Muscle of leg (tissue), 11 donors: ENCODE results near the gene DNAH14. TPM values are rescaled to one million over a fixed set of nuclear protein-coding genes. Genes with fewer than 3 reads are reported as not detected.
"Not testable (repeated sequence)": the region's sequence is repeated elsewhere in the genome, so short reads cannot be mapped to it uniquely, and the experiment has no call there.

Experiments used
- DNase-seq: peaks from one replicate; pipeline ENCODE4 v3.0.0; 2013
- H3K27ac ChIP-seq: one replicate; pipeline ENCODE4 v1.5.1; 2013; ENCODE audit warnings: mild to moderate bottlenecking, low read length, control low read depth
- H3K27me3 ChIP-seq: one replicate; pipeline ENCODE4 v1.6.1; 2013; ENCODE audit warnings: low read length; ENCODE audit not compliant: control insufficient read depth, insufficient read depth
- H3K36me3 ChIP-seq: one replicate; pipeline ENCODE4 v1.6.1; 2013; ENCODE audit warnings: low read length; ENCODE audit not compliant: control insufficient read depth, insufficient read depth
- H3K4me1 ChIP-seq: one replicate; pipeline ENCODE4 v1.6.1; 2013; ENCODE audit warnings: low read length; ENCODE audit not compliant: control insufficient read depth, insufficient read depth
- H3K4me3 ChIP-seq: one replicate; pipeline ENCODE4 v1.5.1; 2013; ENCODE audit warnings: low read length, control low read depth
- H3K9me3 ChIP-seq: replicated peaks from 2 replicates; pipeline ENCODE4 v1.6.1; 2013; ENCODE audit warnings: low read depth, low read length; ENCODE audit not compliant: control insufficient read depth
- WGBS: methylation state at CpG from one replicate; pipeline ENCODE4 v1.1.5; 2013; ENCODE audit warnings: missing lambda C conversion rate; ENCODE audit not compliant: insufficient coverage; 5-methylcytosine and 5-hydroxymethylcytosine counted together
- polyA plus RNA-seq, 8 donors: library from polyadenylated mRNA; unstranded; fragments of 120-200 nt; gene quantifications; one replicate each; pipeline versions ENCODE4 v1.2.1 to v1.2.3, GENCODE V29; 2013; ENCODE audit warnings: inconsistent platforms in 1 of 8, low replicate concordance in 1 of 8; ENCODE audit not compliant: insufficient read length in 8 of 8, insufficient read depth in 1 of 8
- total RNA-seq: library from RNA; stranded (reverse); fragments of 120-200 nt; gene quantifications from one replicate; pipeline ENCODE4 v1.2.4, GENCODE V29; 2013

The DNAH14 gene
- total and polyA plus RNA-seq, 9 donors, result 4.3 to 24.6 (median 6.2) TPM

GRCh38 chr1:225373155-225373554 is 443.7 kb downstream of the DNAH14 start:
- 84% methylated on average over 18 of the region's 21 CpGs for WGBS
- no peaks in the 10 kb centered on the region for H3K27me3 ChIP-seq
- no peaks in the 10 kb centered on the region for H3K36me3 ChIP-seq
- no peak for DNase-seq
- H3K9me3 ChIP-seq, result no peaks in the 10 kb centered on the region
- no peaks in the 10 kb centered on the region for H3K4me1 ChIP-seq
- H3K4me3 ChIP-seq, result no peak overlapping the region
- no peak overlapping the region for H3K27ac ChIP-seq

DNA sequence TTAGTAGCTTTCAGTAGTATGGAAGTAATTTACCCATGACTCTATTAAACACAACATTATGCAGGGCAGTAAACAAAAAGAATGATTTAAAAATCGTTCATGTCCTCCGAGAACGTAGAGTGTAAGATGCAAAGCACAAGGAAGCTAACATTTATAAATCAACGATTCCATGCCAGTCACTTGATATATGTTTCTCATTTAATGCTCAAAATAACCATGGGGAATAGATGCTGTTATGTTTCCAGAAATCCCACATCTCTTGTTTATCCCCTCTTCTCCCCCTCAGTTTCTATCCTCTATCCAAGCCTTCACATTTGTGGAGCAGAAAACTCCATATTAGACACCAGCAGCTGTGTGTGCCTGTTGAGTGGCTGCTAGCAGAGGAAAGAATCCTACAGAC is 445.5 kb downstream of the DNAH14 start:
- no CpG with 5 or more reads among the region's 4 CpGs for WGBS
- no peak overlapping the region for H3K4me3 ChIP-seq
- no peaks in the 10 kb centered on the region for H3K9me3 ChIP-seq
- no peaks in the 10 kb centered on the region for H3K27me3 ChIP-seq
- H3K36me3 ChIP-seq, result no peaks in the 10 kb centered on the region
- no peak for DNase-seq
- no peak overlapping the region for H3K27ac ChIP-seq
- H3K4me1 ChIP-seq, result no peaks in the 10 kb centered on the region

DNA sequence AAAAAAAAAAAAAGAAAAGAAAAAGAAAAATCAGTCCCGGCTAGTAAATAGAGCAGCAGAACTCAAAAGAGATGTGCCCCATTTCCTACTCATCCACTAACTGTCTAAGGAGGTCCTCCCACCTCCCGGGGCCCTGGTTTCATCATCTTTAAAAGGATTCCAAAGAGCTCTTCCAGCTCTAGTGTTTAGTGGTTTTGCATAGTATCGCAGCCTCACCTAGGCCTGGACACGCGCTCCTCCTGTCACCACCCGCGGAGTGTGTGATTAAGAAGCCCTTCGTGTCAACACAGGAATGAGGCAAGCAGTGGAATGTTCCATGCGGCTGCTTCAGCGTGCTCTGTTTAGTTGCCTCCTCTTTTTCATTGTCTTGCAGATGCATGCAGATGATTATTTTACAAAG is 449.4 kb downstream of the DNAH14 start:
- 40% methylated on average over 1 of the region's 10 CpGs for WGBS
- no peak for DNase-seq
- Histone ChIP-seq H3K27ac (no peak overlapping the region), H3K36me3 (no peaks in the 10 kb centered on the region), H3K9me3 (no peaks in the 10 kb centered on the region), H3K4me1 (no peaks in the 10 kb centered on the region), H3K4me3 (no peak overlapping the region), H3K27me3 (no peaks in the 10 kb centered on the region)

GRCh38 chr1:225380691-225381090 is 451.2 kb downstream of the DNAH14 start:
- WGBS, result 100% methylated on average over 1 of the region's 1 CpG

DNA sequence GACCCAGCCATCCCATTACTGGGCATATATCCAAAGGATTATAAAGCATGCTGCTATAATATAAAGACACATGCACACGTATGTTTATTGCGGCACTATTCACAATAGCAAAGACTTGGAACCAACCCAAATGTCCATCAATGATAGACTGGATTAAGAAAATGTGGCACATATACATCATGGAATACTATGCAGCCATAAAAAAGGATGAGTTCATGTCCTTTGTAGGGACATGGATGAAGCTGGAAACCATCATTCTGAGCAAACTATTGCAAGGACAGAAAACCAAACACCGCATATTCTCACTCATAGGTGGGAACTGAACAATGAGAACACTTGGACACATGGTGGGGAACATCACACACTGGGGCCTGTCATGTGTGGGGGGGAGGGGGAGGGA is 457.4 kb downstream of the DNAH14 start:
- no CpG with 5 or more reads among the region's 3 CpGs for WGBS
- H3K27me3 ChIP-seq, result not testable (repeated sequence)

More at GRCh38 chr1:225380691-225381090, 451.2 kb downstream of the DNAH14 start:
- Histone ChIP-seq H3K9me3 (no peaks in the 10 kb centered on the region), H3K4me3 (no peak overlapping the region), H3K27me3 (no peaks in the 10 kb centered on the region), H3K36me3 (no peaks in the 10 kb centered on the region), H3K27ac (no peak overlapping the region), H3K4me1 (no peaks in the 10 kb centered on the region)
- no peak for DNase-seq

GRCh38 chr1:225388372-225388771 is 458.9 kb downstream of the DNAH14 start:
- no peaks in the 10 kb centered on the region for H3K9me3 ChIP-seq
- H3K36me3 ChIP-seq, result no peaks in the 10 kb centered on the region
- WGBS, result 20% methylated on average over 4 of the region's 4 CpGs
- no peak overlapping the region for H3K27ac ChIP-seq
- no peaks in the 10 kb centered on the region for H3K27me3 ChIP-seq
- no peaks in the 10 kb centered on the region for H3K4me1 ChIP-seq
- no peak overlapping the region for H3K4me3 ChIP-seq
- peak; percentile 48 for DNase-seq

More for the DNA sequence above, 457.4 kb downstream of the DNAH14 start:
- not testable (repeated sequence) for DNase-seq, H3K36me3 ChIP-seq, H3K4me1 ChIP-seq, H3K9me3 ChIP-seq, H3K27ac ChIP-seq, H3K4me3 ChIP-seq

GRCh38 chr1:225389843-225390242 is 460.4 kb downstream of the DNAH14 start:
- no peaks in the 10 kb centered on the region for H3K27me3 ChIP-seq
- no peak overlapping the region for H3K27ac ChIP-seq
- no peak overlapping the region for H3K4me3 ChIP-seq
- 87% methylated on average over 3 of the region's 4 CpGs for WGBS
- H3K36me3 ChIP-seq, result no peaks in the 10 kb centered on the region
- no peaks in the 10 kb centered on the region for H3K4me1 ChIP-seq
- no peaks in the 10 kb centered on the region for H3K9me3 ChIP-seq
- no peak for DNase-seq

GRCh38 chr1:225396357-225396756 is 466.9 kb downstream of the DNAH14 start:
- no CpG with 5 or more reads among the region's 2 CpGs for WGBS
- DNase-seq, result no peak
- Histone ChIP-seq H3K27me3 (no peaks in the 10 kb centered on the region), H3K4me1 (no peaks in the 10 kb centered on the region), H3K4me3 (no peak overlapping the region), H3K36me3 (peaks cover 9% of the 10 kb centered on the region), H3K9me3 (no peaks in the 10 kb centered on the region), H3K27ac (no peak overlapping the region)

- DNase-seq, result no peak
- no peaks in the 10 kb centered on the region for H3K9me3 ChIP-seq
- H3K27ac ChIP-seq, result no peak overlapping the region
- no peak overlapping the region for H3K4me3 ChIP-seq
- no peaks in the 10 kb centered on the region for H3K27me3 ChIP-seq
- 96% methylated on average over 4 of the region's 5 CpGs for WGBS
- no peaks in the 10 kb centered on the region for H3K4me1 ChIP-seq
- H3K36me3 ChIP-seq, result peaks cover 21% of the 10 kb centered on the region
These were observed 471.5 kb downstream of the DNAH14 start for GRCh38 chr1:225400968-225401367.

GRCh38 chr1:225406976-225407725 is 477.7 kb downstream of the DNAH14 start:
- Histone ChIP-seq H3K9me3 (no peaks in the 10 kb centered on the region), H3K27ac (no peak overlapping the region), H3K4me3 (no peak overlapping the region), H3K4me1 (no peaks in the 10 kb centered on the region), H3K27me3 (no peaks in the 10 kb centered on the region), H3K36me3 (peaks cover 37% of the 10 kb centered on the region)
- 100% methylated on average over 1 of the region's 8 CpGs for WGBS
- no peak for DNase-seq

DNA sequence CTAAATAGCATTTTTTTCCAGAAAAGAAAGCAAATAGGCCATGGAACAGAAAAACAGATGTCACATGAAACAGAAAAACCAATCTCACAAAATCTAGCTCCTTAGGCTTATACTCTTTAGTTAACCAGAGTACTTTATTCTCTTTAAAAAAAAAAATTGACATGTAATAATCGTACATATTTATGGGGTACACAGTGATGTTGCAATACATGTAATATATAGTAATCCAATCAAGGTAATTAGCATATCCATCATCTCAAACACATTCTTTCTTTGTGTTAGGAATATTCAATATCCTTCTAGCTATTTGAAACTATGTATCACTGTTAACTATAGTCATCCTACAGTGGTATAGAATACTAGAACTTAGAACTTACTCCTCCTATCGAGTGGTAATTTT is 478.3 kb downstream of the DNAH14 start:
- WGBS, result 100% methylated on average over 1 of the region's 2 CpGs
- H3K36me3 ChIP-seq, result peaks cover 40% of the 10 kb centered on the region

More for the DNA sequence above, 478.3 kb downstream of the DNAH14 start:
- DNase-seq, result no peak
- no peaks in the 10 kb centered on the region for H3K4me1 ChIP-seq
- H3K4me3 ChIP-seq, result no peak overlapping the region
- H3K27me3 ChIP-seq, result no peaks in the 10 kb centered on the region
- no peaks in the 10 kb centered on the region for H3K9me3 ChIP-seq
- no peak overlapping the region for H3K27ac ChIP-seq
